Measurements from ENCODE around the gene KCNN3.

DNA sequence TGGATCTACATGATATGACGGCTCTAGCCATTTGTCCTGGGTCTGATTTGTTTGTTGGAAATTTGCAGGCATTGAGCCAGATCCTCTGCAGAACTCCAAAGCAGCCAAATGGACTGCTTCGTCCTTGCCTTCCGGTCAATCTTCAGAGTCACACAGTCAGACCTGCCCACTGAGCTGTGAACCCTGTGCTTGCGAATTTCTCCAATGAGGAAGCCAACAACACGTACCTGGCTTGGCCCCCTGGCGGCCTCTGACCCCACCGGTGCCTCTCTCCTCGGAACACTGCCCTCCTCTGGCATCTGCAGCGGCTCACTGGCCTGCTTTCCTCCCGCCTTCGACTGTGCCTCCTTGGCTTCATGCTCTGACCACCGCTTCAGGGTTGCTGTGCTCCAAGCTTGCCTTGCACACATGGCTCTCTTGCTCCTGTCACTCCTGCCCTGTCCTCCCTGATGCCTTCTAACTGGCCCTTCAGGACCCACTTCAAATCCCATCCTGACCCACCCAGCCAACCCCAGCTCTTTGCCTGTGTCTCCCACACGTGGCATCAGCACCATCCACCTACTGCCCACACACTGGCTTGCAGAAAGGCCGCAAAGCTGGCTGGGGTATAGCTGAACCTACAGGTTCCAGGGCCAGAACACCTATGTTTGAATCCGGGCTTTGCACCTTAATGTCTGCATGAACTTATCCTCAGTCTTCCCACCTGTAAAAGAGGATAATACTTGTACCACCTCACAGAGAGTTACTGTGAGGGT is 128.2 kb downstream of the KCNN3 start:
- TF ChIP-seq, protein P1, sequence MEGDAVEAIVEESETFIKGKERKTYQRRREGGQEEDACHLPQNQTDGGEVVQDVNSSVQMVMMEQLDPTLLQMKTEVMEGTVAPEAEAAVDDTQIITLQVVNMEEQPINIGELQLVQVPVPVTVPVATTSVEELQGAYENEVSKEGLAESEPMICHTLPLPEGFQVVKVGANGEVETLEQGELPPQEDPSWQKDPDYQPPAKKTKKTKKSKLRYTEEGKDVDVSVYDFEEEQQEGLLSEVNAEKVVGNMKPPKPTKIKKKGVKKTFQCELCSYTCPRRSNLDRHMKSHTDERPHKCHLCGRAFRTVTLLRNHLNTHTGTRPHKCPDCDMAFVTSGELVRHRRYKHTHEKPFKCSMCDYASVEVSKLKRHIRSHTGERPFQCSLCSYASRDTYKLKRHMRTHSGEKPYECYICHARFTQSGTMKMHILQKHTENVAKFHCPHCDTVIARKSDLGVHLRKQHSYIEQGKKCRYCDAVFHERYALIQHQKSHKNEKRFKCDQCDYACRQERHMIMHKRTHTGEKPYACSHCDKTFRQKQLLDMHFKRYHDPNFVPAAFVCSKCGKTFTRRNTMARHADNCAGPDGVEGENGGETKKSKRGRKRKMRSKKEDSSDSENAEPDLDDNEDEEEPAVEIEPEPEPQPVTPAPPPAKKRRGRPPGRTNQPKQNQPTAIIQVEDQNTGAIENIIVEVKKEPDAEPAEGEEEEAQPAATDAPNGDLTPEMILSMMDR (IDR thresholded peaks at IDR 0.05) = no peak
- no peak for TF ChIP-seq EZH2 (IDR thresholded peaks at IDR 0.05; ENCODE audit: borderline replicate concordance, insufficient read depth, low read depth, low read length, poor library complexity, severe bottlenecking)

All from B cell (primary cell).